Neural cell (in vitro differentiated cells): ENCODE measurements around the gene TNS3. TPM values are rescaled to one million over a fixed set of nuclear protein-coding genes. Genes with fewer than 3 reads are reported as not detected.

ENCODE experiments used
- H2AFZ ChIP-seq: fragments of 200-600, 300-800 bp; sonication (generic), shearing (Covaris generic); 2 replicates; pipeline ENCODE4 v1.6.0; 2014; ENCODE audit warnings: low read depth, mild to moderate bottlenecking, antibody characterized with exemption, low read length, moderate library complexity
- H3F3A ChIP-seq: fragments of 200-600 bp; shearing (Covaris generic); 2 replicates; pipeline ENCODE4 v1.6.1; 2016; ENCODE audit warnings: mild to moderate bottlenecking, moderate library complexity, mixed read lengths, antibody characterized with exemption, low read length; ENCODE audit not compliant: insufficient read depth, poor library complexity, severe bottlenecking
- H3K27ac ChIP-seq: fragments of 200-600, 300-800 bp; sonication (generic), shearing (Covaris generic); 2 replicates; pipeline ENCODE4 v1.5.1; 2014; ENCODE audit warnings: mild to moderate bottlenecking, low read length, moderate library complexity
- H3K27me3 ChIP-seq: fragments of 300-800, 200-600 bp; sonication (generic), shearing (Covaris generic); 2 replicates; pipeline ENCODE4 v1.6.0; 2014; ENCODE audit warnings: mild to moderate bottlenecking, low read depth, low read length, moderate library complexity; ENCODE audit not compliant: insufficient read depth
- H3K36me3 ChIP-seq: fragments of 300-800, 200-600 bp; sonication (generic), shearing (Covaris generic); 2 replicates; pipeline ENCODE4 v1.5.1; 2014; ENCODE audit warnings: mild to moderate bottlenecking, antibody characterized with exemption, low read length, moderate library complexity; ENCODE audit not compliant: insufficient read depth
- H3K4me2 ChIP-seq: fragments of 300-800, 200-600 bp; sonication (generic), shearing (Covaris generic); 2 replicates; pipeline ENCODE4 v1.6.0; 2014; ENCODE audit warnings: mild to moderate bottlenecking, low read length
- H3K4me3 ChIP-seq: fragments of 300-800, 200-600 bp; sonication (generic), shearing (Covaris generic); 2 replicates; pipeline ENCODE4 v1.5.1; 2014; ENCODE audit warnings: mild to moderate bottlenecking, low read length, moderate library complexity
- H3K79me2 ChIP-seq: fragments of 200-600 bp; shearing (Covaris generic); replicated peaks from 2 replicates; pipeline ENCODE4 v1.6.0; 2014; ENCODE audit warnings: mild to moderate bottlenecking, low read length, moderate library complexity; ENCODE audit not compliant: insufficient read depth
- H3K9ac ChIP-seq: fragments of 300-800, 200-600 bp; sonication (generic), shearing (Covaris generic); 2 replicates; pipeline ENCODE4 v1.6.1; 2016; ENCODE audit warnings: mild to moderate bottlenecking, low read length, mixed read lengths
- H3K9me2 ChIP-seq: fragments of 200-600 bp; shearing (Covaris generic); 2 replicates; pipeline ENCODE4 v1.6.1; 2016; ENCODE audit warnings: mild to moderate bottlenecking, low read length, mixed read lengths; ENCODE audit not compliant: insufficient read depth
- H3K9me3 ChIP-seq: fragments of 200-600, 300-800 bp; sonication (generic), shearing (Covaris generic); 2 replicates; pipeline ENCODE4 v1.6.1; 2016; ENCODE audit warnings: mild to moderate bottlenecking, mixed run types, low read length, moderate library complexity, mixed read lengths
- H4K20me1 ChIP-seq: fragments of 200-600 bp; shearing (Covaris generic); 2 replicates; pipeline ENCODE4 v1.6.1; 2016; ENCODE audit warnings: mild to moderate bottlenecking, mixed run types; ENCODE audit not compliant: insufficient read depth
- EP300 ChIP-seq: fragments of 450-650 bp; conservative IDR thresholded peaks from 2 replicates; pipeline ENCODE4 v1.6.1; 2014; ENCODE audit warnings: antibody characterized with exemption, mild to moderate bottlenecking, moderate library complexity; ENCODE audit not compliant: poor library complexity, severe bottlenecking
- EZH2 ChIP-seq: fragments of 200-600, 300-800 bp; shearing (Covaris generic), sonication (generic); IDR thresholded peaks from 2 replicates; pipeline ENCODE4 v1.6.1; 2014; ENCODE audit warnings: antibody characterized with exemption, low read length, borderline replicate concordance, mild to moderate bottlenecking; ENCODE audit not compliant: insufficient read depth, poor library complexity, severe bottlenecking
- MXI1 ChIP-seq: fragments of 450-650 bp; conservative IDR thresholded peaks from 2 replicates; pipeline ENCODE4 v1.6.1; 2014; ENCODE audit warnings: antibody characterized with exemption, mild to moderate bottlenecking; ENCODE audit not compliant: poor library complexity, severe bottlenecking
- POLR2AphosphoS5 ChIP-seq: IDR thresholded peaks from 2 replicates; pipeline ENCODE4 v1.6.1; 2012
- RAD21 ChIP-seq: fragments of 450-650 bp; conservative IDR thresholded peaks from 2 replicates; pipeline ENCODE4 v1.6.1; 2014; ENCODE audit warnings: antibody characterized with exemption, mild to moderate bottlenecking, moderate library complexity
- SMC3 ChIP-seq: fragments of 450-650 bp; conservative IDR thresholded peaks from 2 replicates; pipeline ENCODE4 v1.6.1; 2014; ENCODE audit warnings: antibody characterized with exemption, mild to moderate bottlenecking, moderate library complexity; ENCODE audit not compliant: poor library complexity
- TAF1 ChIP-seq: IDR thresholded peaks from 2 replicates; pipeline ENCODE4 v1.6.1; 2012; ENCODE audit warnings: low read depth
- polyA plus RNA-seq: library from polyadenylated mRNA; depleted of rRNA; stranded (reverse); fragments of >200 nt; gene quantifications from 2 replicates; pipeline ENCODE4 v1.2.3, GENCODE V29; 2014
- TF ChIP-seq, protein P1 (sequence below): IDR thresholded peaks from 2 replicates; pipeline ENCODE4 v1.6.1; 2012; ENCODE audit warnings: borderline replicate concordance
- TF ChIP-seq, protein P2 (sequence below): fragments of 450-650 bp; IDR thresholded peaks from 2 replicates; pipeline ENCODE4 v1.5.1; 2014; ENCODE audit warnings: antibody characterized with exemption, mild to moderate bottlenecking, moderate library complexity; ENCODE audit not compliant: poor library complexity, severe bottlenecking

Gene TNS3
- polyA plus RNA-seq, 1 donor from 2014 or later, result 0.58 TPM

DNA sequence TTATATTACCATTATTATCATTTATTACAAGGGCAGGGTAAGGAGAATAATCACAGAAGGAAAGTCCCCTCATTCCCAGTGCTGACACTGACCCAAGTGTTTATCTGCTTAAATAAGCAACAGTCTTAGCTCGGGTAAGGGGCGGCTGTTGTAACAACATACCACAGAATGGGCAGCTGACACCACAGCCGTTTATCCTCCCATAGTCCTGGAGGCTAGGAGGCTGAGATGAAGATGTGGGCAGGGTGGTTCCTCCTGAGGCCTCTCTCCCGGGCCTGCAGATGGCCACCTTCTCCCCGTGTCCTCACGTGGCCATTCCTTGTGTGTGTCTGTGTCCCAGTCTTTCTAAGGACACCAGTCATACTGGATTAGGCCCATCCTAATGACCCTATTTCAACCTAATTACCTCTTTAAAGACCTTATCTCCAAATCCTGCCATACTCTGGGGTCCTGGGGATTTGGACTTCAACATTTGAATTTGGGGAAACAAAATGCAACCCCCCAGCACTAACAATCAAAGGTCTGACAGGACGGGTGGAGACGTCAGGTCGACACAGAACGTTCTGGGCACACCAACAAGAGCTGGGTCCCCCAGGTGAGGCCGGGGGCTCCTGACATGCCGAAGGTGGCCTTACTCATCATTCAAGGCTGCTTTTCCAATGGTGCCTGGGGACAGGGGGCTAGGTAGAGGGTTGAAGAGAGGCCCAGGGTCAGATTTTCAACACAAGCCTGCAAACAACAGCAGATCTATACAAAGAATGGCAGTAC lies 93.5 kb downstream of the TNS3 start:
- Histone ChIP-seq H2AFZ (no peak overlapping the region), H3K27me3 (no peaks in the 10 kb centered on the region), H3K36me3 (no peaks in the 10 kb centered on the region), H3K4me2 (no peak overlapping the region), H3K79me2 (no peaks in the 10 kb centered on the region), H3K27ac (no peak overlapping the region), H3F3A (no peaks in the 10 kb centered on the region), H3K9me2 (no peaks in the 10 kb centered on the region), H4K20me1 (no peaks in the 10 kb centered on the region), H3K9me3 (peaks cover 4% of the 10 kb centered on the region), H3K4me3 (no peak overlapping the region), H3K9ac (no peak overlapping the region)
- TF ChIP-seq EZH2 (no peak), RAD21 (no peak), EP300 (no peak), SMC3 (no peak), POLR2AphosphoS5 (no peak)
- TF ChIP-seq, protein P1, sequence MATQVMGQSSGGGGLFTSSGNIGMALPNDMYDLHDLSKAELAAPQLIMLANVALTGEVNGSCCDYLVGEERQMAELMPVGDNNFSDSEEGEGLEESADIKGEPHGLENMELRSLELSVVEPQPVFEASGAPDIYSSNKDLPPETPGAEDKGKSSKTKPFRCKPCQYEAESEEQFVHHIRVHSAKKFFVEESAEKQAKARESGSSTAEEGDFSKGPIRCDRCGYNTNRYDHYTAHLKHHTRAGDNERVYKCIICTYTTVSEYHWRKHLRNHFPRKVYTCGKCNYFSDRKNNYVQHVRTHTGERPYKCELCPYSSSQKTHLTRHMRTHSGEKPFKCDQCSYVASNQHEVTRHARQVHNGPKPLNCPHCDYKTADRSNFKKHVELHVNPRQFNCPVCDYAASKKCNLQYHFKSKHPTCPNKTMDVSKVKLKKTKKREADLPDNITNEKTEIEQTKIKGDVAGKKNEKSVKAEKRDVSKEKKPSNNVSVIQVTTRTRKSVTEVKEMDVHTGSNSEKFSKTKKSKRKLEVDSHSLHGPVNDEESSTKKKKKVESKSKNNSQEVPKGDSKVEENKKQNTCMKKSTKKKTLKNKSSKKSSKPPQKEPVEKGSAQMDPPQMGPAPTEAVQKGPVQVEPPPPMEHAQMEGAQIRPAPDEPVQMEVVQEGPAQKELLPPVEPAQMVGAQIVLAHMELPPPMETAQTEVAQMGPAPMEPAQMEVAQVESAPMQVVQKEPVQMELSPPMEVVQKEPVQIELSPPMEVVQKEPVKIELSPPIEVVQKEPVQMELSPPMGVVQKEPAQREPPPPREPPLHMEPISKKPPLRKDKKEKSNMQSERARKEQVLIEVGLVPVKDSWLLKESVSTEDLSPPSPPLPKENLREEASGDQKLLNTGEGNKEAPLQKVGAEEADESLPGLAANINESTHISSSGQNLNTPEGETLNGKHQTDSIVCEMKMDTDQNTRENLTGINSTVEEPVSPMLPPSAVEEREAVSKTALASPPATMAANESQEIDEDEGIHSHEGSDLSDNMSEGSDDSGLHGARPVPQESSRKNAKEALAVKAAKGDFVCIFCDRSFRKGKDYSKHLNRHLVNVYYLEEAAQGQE, result no peak
- TF ChIP-seq, protein P2, sequence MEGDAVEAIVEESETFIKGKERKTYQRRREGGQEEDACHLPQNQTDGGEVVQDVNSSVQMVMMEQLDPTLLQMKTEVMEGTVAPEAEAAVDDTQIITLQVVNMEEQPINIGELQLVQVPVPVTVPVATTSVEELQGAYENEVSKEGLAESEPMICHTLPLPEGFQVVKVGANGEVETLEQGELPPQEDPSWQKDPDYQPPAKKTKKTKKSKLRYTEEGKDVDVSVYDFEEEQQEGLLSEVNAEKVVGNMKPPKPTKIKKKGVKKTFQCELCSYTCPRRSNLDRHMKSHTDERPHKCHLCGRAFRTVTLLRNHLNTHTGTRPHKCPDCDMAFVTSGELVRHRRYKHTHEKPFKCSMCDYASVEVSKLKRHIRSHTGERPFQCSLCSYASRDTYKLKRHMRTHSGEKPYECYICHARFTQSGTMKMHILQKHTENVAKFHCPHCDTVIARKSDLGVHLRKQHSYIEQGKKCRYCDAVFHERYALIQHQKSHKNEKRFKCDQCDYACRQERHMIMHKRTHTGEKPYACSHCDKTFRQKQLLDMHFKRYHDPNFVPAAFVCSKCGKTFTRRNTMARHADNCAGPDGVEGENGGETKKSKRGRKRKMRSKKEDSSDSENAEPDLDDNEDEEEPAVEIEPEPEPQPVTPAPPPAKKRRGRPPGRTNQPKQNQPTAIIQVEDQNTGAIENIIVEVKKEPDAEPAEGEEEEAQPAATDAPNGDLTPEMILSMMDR, result no peak

DNA sequence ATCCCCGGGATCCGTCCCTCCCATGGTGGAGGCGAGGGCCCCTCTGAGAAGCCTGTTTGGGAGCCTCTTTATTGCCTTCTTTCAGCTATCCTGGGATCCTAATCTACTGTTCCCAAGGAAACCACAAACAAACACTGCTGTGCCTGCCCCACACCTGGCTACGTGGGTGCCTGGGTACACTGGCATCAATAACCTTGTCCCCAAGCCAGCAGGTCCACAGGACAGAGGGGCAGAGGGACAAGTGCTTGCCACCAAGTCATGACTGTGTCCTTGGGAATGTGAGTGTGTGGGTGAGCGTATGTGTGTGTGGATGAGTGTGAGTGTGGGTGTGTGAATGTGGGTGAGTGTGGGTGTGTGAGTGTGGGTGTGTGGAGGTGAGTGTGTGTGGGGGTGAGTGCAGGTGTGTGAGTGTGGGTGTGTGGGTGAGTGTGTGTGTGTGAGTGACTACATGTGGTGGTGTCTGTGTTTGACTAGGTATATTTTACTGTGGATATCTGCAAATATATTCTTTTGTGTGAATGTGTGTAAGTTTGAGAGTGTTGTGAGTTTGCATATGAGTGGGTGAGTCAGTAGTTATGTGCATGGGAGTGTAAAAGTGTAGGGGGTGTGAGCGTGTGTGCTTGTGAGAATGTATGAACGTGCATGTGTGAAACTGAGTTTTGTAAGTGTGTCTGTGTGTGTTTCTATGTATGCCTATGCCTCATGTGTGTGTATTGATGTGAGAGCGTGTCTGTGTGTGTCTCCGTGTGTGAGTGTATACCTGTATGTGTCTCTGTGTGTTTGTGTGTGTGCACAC lies 96.1 kb downstream of the TNS3 start:
- no peak overlapping the region for H3K27ac ChIP-seq
- H3K9me2 ChIP-seq, result no peaks in the 10 kb centered on the region
- TF ChIP-seq MXI1, result no peak
- TF ChIP-seq EZH2, result no peak
- no peak for TF ChIP-seq SMC3
- TF ChIP-seq RAD21, result no peak
- no peak for TF ChIP-seq POLR2AphosphoS5
- TF ChIP-seq, protein P2, result no peak
- no peak for TF ChIP-seq EP300
- TF ChIP-seq TAF1, result no peak
- TF ChIP-seq, protein P1, result no peak
- peaks cover 4% of the 10 kb centered on the region for H3K9me3 ChIP-seq
- H2AFZ ChIP-seq, result no peak overlapping the region
- no peak overlapping the region for H3K4me3 ChIP-seq
- H3K27me3 ChIP-seq, result no peaks in the 10 kb centered on the region
- no peaks in the 10 kb centered on the region for H3F3A ChIP-seq
- H3K9ac ChIP-seq, result no peak overlapping the region
- H4K20me1 ChIP-seq, result no peaks in the 10 kb centered on the region
- no peaks in the 10 kb centered on the region for H3K79me2 ChIP-seq
- no peak overlapping the region for H3K4me2 ChIP-seq
- H3K36me3 ChIP-seq, result no peaks in the 10 kb centered on the region
